AG10803 (cell line): ENCODE data around the gene PARP15.

Experiments used
- DNase-seq: peaks from one replicate; pipeline ENCODE4 v3.0.0; 2010; ENCODE audit warnings: low read depth
- H3K4me3 ChIP-seq: 2 replicates; pipeline ENCODE4 v1.5.1; 2011; ENCODE audit warnings: mild to moderate bottlenecking, low read length, control low read depth
- CTCF ChIP-seq: conservative IDR thresholded peaks from 2 replicates; pipeline ENCODE4 v1.5.1; 2011; ENCODE audit warnings: mild to moderate bottlenecking, low read length, control low read depth, inconsistent platforms

PARP15 gene

GRCh38 chr3:122615303-122615702 lies 37.9 kb downstream of the PARP15 start:
- H3K4me3 ChIP-seq = no peak overlapping the region
- DNase-seq = no peak
- no peak for TF ChIP-seq CTCF

- DNase-seq = no peak
- H3K4me3 ChIP-seq = no peak overlapping the region
- TF ChIP-seq CTCF = no peak
Measured at GRCh38 chr3:122618614-122619013, 41.2 kb downstream of the PARP15 start.

GRCh38 chr3:122619040-122619439 lies 41.6 kb downstream of the PARP15 start:
- TF ChIP-seq CTCF = no peak
- no peak overlapping the region for H3K4me3 ChIP-seq
- no peak for DNase-seq

GRCh38 chr3:122620399-122620798 lies 42.9 kb downstream of the PARP15 start:
- no peak for TF ChIP-seq CTCF
- H3K4me3 ChIP-seq = no peak overlapping the region
- DNase-seq = no peak

GRCh38 chr3:122621112-122621511 lies 43.7 kb downstream of the PARP15 start:
- no peak for DNase-seq
- no peak overlapping the region for H3K4me3 ChIP-seq
- TF ChIP-seq CTCF = no peak

- DNase-seq = no peak
- H3K4me3 ChIP-seq = no peak overlapping the region
- TF ChIP-seq CTCF = no peak
Measured at GRCh38 chr3:122623031-122623829, 45.8 kb downstream of the PARP15 start.

GRCh38 chr3:122626515-122627180 lies 49.2 kb downstream of the PARP15 start:
- no peak for DNase-seq
- TF ChIP-seq CTCF = no peak
- no peak overlapping the region for H3K4me3 ChIP-seq
